HuH-7 (cell line): ENCODE data around the gene PIGV.
"Not testable (repeated sequence)": the region's sequence is repeated elsewhere in the genome, so short reads cannot be mapped to it uniquely, and the experiment has no call there.

Source experiments
- DNase-seq: peaks from one replicate; pipeline ENCODE4 v3.0.0; 2011; ENCODE audit warnings: low spot score

The PIGV gene

GRCh38 chr1:26792924-26793323 is 5.2 kb downstream of the PIGV start:
- DNase-seq = no peak

- no peak for DNase-seq
These were observed 6.6 kb downstream of the PIGV start for GRCh38 chr1:26794391-26794790.

- DNase-seq = no peak
These were observed 9.9 kb downstream of the PIGV start for GRCh38 chr1:26797627-26798026.

- no peak for DNase-seq
These were observed 11.9 kb downstream of the PIGV start for GRCh38 chr1:26799479-26800142.

GRCh38 chr1:26803932-26804331 is 16.2 kb downstream of the PIGV start:
- not testable (repeated sequence) for DNase-seq

GRCh38 chr1:26810105-26810504 is 22.4 kb downstream of the PIGV start:
- DNase-seq = peak; percentile 81

- DNase-seq = no peak
These were observed 23.3 kb downstream of the PIGV start for GRCh38 chr1:26811057-26811456.

- no peak for DNase-seq
These were observed 24.0 kb downstream of the PIGV start for GRCh38 chr1:26811708-26812107.

- no peak for DNase-seq
These were observed 26.6 kb downstream of the PIGV start for GRCh38 chr1:26814377-26814776.

- no peak for DNase-seq
These were observed 27.1 kb downstream of the PIGV start for GRCh38 chr1:26814893-26815292.

- DNase-seq = peak; percentile 55
These were observed 33.1 kb downstream of the PIGV start for GRCh38 chr1:26820784-26821269.

- DNase-seq = no peak
These were observed 35.1 kb downstream of the PIGV start for GRCh38 chr1:26822737-26823395.

GRCh38 chr1:26824731-26825130 is 37.0 kb downstream of the PIGV start:
- no peak for DNase-seq

- DNase-seq = peak; percentile 80
These were observed 38.7 kb downstream of the PIGV start, which contains the start of gene ZDHHC18 for GRCh38 chr1:26826261-26827105. Gene ZDHHC18, plus strand, starts transcription at chr1:26826688. Its CDS starts 117 bp downstream, at chr1:26826805.

- DNase-seq = no peak
These were observed 39.4 kb downstream of the PIGV start for GRCh38 chr1:26827106-26827604.

- no peak for DNase-seq
These were observed 39.9 kb downstream of the PIGV start for GRCh38 chr1:26827663-26828062.

- DNase-seq = no peak
These were observed 40.8 kb downstream of the PIGV start for GRCh38 chr1:26828411-26828991.

GRCh38 chr1:26829184-26829911 is 41.6 kb downstream of the PIGV start:
- no peak for DNase-seq

- no peak for DNase-seq
These were observed 43.3 kb downstream of the PIGV start for GRCh38 chr1:26831059-26831458.

- DNase-seq = peak; percentile 72
These were observed 43.9 kb downstream of the PIGV start for GRCh38 chr1:26831546-26832248.
